ENCODE results near the gene RBMXL3.

RBMXL3 gene

GRCh38 chrX:115183980-115184379 lies 5.2 kb upstream of the RBMXL3 start:
- TF ChIP-seq CTCF (IDR thresholded peaks at IDR 0.05; ENCODE audit: low read depth, low read length, missing control alignments): no peak
- in situ Hi-C loops (cut with HindIII; ENCODE audit: low sequenced_read_pairs): no loop called here
- H3K4me3 ChIP-seq (ENCODE audit: low read depth, low read length): no peak overlapping the region
- no peak for DNase-seq (ENCODE audit: low read depth)

- no peak for DNase-seq (ENCODE audit: low read depth)
- in situ Hi-C loops (cut with HindIII; ENCODE audit: low sequenced_read_pairs): no loop called here
- TF ChIP-seq CTCF (IDR thresholded peaks at IDR 0.05; ENCODE audit: low read depth, low read length, missing control alignments): no peak
- no peak overlapping the region for H3K4me3 ChIP-seq (ENCODE audit: low read depth, low read length)
Measured at GRCh38 chrX:115189646-115190635, 731 bp downstream of the RBMXL3 start.

DNA sequence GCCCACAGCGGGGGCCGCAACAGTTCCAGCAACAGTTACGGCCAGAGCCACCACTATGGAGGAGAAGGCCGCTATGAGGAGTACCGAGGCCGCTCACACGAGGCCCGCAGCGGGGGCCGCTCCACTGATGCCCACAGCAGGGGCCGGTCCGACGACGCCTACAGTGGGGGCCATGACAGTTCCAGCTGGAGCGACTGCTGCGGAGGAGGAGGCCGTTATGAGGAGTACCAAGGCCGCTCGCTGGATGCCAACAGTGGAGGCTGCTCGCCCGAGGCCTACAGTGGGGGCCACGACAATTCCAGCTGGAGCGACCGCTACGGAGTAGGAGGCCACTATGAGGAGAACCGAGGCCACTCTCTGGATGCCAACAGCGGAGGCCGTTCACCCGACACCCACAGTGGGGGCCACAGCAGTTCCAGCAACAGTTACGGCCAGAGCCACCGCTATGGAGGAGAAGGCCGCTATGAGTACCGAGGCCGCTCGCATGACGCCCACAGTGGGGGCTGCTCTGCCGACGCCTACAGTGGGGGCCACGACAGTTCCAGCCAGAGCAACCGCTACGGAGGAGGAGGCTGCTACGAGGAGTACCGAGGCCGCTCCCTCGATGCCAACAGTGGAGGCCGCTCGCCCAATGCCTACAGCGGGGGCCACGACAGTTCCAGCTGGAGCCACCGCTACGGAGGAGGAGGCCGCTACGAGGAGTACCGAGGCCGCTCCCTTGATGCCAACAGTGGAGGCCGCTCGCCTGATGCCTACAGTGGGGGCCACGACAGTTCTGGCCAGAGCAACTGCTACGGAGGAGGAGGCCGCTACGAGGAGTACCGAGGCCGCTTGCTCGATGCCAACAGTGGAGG lies 1.7 kb downstream of the RBMXL3 start:
- no peak for DNase-seq (ENCODE audit: low read depth)
- in situ Hi-C loops (cut with HindIII; ENCODE audit: low sequenced_read_pairs): no loop called here
- H3K4me3 ChIP-seq (ENCODE audit: low read depth, low read length): no peak overlapping the region
- TF ChIP-seq CTCF (IDR thresholded peaks at IDR 0.05; ENCODE audit: low read depth, low read length, missing control alignments): no peak

DNA sequence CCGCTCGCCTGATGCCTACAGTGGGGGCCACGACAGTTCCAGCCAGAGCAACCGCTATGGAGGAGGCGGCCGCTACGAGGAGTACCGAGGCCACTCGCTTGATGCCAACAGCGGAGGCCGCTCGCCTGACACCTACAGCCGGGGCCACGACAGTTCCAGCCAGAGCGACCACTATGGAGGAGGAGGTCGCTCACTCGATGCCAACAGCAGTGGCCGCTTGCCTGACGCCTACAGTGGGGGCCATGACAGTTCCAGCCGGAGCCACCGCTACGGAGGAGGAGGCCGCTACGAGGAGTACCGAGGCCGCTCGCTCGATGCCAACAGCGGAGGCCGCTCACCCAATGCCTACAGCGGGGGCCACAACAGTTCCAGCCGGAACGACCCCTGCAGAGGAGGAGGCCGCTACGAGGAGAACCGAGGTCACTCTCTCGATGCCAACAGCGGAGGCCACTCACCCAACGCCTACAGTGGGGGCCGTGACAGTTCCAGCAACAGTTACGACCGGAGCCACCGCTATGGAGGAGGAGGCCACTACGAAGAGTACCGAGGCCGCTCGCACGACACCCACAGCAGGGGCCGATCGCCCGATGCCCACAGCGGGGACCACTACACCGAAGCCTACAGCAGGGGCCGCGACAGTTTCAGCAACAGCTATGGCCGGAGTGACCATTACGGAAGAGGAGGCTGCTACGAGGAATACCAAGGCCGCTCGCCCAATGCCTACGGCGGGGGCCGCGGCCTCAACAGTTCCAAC lies 2.5 kb downstream of the RBMXL3 start:
- TF ChIP-seq CTCF (IDR thresholded peaks at IDR 0.05; ENCODE audit: low read depth, low read length, missing control alignments): no peak
- no peak for DNase-seq (ENCODE audit: low read depth)
- in situ Hi-C loops (cut with HindIII; ENCODE audit: low sequenced_read_pairs): no loop called here
- no peak overlapping the region for H3K4me3 ChIP-seq (ENCODE audit: low read depth, low read length)

DNA sequence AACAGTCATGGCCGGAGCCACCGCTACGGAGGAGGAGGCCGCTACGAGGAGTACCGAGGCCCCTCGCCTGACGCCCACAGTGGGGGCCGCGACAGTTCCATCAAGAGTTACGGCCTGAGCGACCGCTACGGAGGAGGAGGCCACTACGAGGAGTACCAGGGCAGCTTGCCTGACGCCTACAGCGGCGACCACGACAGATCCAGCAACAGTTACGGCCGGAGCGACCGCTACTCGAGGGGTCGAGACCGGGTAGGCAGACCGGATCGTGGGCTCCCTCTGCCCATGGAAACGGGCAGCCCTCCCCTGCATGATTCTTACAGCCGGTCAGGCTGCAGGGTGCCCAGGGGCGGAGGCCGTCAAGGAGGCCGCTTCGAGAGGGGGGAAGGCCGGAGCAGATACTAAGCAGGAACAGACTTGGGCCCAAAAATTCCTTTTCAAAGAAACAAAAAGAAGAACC lies 3.1 kb downstream of the RBMXL3 start:
- in situ Hi-C loops (cut with HindIII; ENCODE audit: low sequenced_read_pairs): no loop called here

More for the DNA sequence above, 3.1 kb downstream of the RBMXL3 start:
- H3K4me3 ChIP-seq (ENCODE audit: low read depth, low read length): no peak overlapping the region
- TF ChIP-seq CTCF (IDR thresholded peaks at IDR 0.05; ENCODE audit: low read depth, low read length, missing control alignments): no peak
- no peak for DNase-seq (ENCODE audit: low read depth)
